PC-3 (cell line): ENCODE data around the gene SAMD4A.
"Not testable (repeated sequence)": the region's sequence is repeated elsewhere in the genome, so short reads cannot be mapped to it uniquely, and the experiment has no call there.

Experiments used
- EZH2 ChIP-seq: fragments of 300-600 bp; sonication (generic); IDR thresholded peaks from one replicate; pipeline ENCODE4 v1.6.1; 2017; ENCODE audit warnings: antibody characterized with exemption, mild to moderate bottlenecking, low read length; ENCODE audit not compliant: unreplicated experiment
- EZH2phosphoT487 ChIP-seq: fragments of 300-600 bp; sonication (generic); IDR thresholded peaks from 2 replicates; pipeline ENCODE4 v1.6.1; 2018; ENCODE audit warnings: mild to moderate bottlenecking, antibody characterized with exemption, low read length, borderline replicate concordance
- TF ChIP-seq, protein P1 (sequence below): fragments of 300-600 bp; sonication (generic); conservative IDR thresholded peaks from 2 replicates; pipeline ENCODE4 v1.5.1; 2017; ENCODE audit warnings: antibody characterized with exemption, low read depth, mild to moderate bottlenecking, low read length

- TF ChIP-seq, protein P1, sequence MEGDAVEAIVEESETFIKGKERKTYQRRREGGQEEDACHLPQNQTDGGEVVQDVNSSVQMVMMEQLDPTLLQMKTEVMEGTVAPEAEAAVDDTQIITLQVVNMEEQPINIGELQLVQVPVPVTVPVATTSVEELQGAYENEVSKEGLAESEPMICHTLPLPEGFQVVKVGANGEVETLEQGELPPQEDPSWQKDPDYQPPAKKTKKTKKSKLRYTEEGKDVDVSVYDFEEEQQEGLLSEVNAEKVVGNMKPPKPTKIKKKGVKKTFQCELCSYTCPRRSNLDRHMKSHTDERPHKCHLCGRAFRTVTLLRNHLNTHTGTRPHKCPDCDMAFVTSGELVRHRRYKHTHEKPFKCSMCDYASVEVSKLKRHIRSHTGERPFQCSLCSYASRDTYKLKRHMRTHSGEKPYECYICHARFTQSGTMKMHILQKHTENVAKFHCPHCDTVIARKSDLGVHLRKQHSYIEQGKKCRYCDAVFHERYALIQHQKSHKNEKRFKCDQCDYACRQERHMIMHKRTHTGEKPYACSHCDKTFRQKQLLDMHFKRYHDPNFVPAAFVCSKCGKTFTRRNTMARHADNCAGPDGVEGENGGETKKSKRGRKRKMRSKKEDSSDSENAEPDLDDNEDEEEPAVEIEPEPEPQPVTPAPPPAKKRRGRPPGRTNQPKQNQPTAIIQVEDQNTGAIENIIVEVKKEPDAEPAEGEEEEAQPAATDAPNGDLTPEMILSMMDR = not testable (repeated sequence)
- not testable (repeated sequence) for TF ChIP-seq EZH2phosphoT487, EZH2
Observed at GRCh38 chr14:54801482-54801881, 234.6 kb downstream of the SAMD4A start.
